ENCODE measurements around the gene PRRG4.
A peak's percentile ranks its signal among the peaks of the same experiment; 100 is the strongest.
"Not testable (repeated sequence)": the region's sequence is repeated elsewhere in the genome, so short reads cannot be mapped to it uniquely, and the experiment has no call there.

PRRG4 gene

DNA sequence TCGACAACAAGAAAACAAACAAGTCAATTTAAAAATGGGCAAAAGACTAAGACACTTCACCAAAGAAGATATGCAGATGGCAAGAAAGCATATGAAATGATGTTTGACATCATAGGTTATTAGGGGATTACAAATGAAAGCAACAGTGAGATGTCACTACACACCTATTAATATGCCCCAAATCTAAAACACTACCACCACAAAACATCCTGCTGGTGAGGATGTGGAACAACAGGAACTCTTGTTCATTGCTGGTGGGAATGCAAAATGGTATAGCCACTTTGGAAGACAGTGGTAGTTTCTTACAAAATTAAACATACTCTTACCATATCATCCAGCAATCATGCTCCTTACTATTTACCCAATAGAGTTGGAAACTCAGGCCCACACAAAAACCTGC is 29.0 kb downstream of the PRRG4 start:
- Histone ChIP-seq H3K27ac (ENCODE audit: low read length) (no peak overlapping the region), H2AFZ (ENCODE audit: low read depth, low read length) (no peak overlapping the region), H3K27me3 (ENCODE audit: insufficient read depth, low read length, poor library complexity) (peaks cover 7% of the 10 kb centered on the region), H3K4me1 (ENCODE audit: insufficient read depth, low read length) (no peaks in the 10 kb centered on the region), H4K20me1 (ENCODE audit: insufficient read depth, low read length) (no peaks in the 10 kb centered on the region), H3K4me2 (ENCODE audit: insufficient read depth, low read length) (no peak overlapping the region), H3K4me3 (ENCODE audit: low read depth in 1 of 2, low read length in 2 of 2) (no peak overlapping the region), H3K36me3 (ENCODE audit: insufficient read depth, low read length) (no peaks in the 10 kb centered on the region), H3K9me3 (ENCODE audit: insufficient read depth, low read length, severe bottlenecking) (no peaks in the 10 kb centered on the region), H3K79me2 (ENCODE audit: insufficient read depth, low read length) (no peaks in the 10 kb centered on the region), H3K9ac (ENCODE audit: low read depth, low read length) (no peak overlapping the region)
- ATAC-seq (ENCODE audit: insufficient read depth, low read depth) (no peak), DNase-seq (no peak)
- no peak for TF ChIP-seq EZH2 (IDR thresholded peaks at IDR 0.05; ENCODE audit: borderline replicate concordance, low read depth, low read length, severe bottlenecking)
- TF ChIP-seq, protein P1, sequence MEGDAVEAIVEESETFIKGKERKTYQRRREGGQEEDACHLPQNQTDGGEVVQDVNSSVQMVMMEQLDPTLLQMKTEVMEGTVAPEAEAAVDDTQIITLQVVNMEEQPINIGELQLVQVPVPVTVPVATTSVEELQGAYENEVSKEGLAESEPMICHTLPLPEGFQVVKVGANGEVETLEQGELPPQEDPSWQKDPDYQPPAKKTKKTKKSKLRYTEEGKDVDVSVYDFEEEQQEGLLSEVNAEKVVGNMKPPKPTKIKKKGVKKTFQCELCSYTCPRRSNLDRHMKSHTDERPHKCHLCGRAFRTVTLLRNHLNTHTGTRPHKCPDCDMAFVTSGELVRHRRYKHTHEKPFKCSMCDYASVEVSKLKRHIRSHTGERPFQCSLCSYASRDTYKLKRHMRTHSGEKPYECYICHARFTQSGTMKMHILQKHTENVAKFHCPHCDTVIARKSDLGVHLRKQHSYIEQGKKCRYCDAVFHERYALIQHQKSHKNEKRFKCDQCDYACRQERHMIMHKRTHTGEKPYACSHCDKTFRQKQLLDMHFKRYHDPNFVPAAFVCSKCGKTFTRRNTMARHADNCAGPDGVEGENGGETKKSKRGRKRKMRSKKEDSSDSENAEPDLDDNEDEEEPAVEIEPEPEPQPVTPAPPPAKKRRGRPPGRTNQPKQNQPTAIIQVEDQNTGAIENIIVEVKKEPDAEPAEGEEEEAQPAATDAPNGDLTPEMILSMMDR (IDR thresholded peaks at IDR 0.05; ENCODE audit: borderline replicate concordance, extremely low read depth, low read length, poor library complexity, severe bottlenecking) = peak; percentile 18

DNA sequence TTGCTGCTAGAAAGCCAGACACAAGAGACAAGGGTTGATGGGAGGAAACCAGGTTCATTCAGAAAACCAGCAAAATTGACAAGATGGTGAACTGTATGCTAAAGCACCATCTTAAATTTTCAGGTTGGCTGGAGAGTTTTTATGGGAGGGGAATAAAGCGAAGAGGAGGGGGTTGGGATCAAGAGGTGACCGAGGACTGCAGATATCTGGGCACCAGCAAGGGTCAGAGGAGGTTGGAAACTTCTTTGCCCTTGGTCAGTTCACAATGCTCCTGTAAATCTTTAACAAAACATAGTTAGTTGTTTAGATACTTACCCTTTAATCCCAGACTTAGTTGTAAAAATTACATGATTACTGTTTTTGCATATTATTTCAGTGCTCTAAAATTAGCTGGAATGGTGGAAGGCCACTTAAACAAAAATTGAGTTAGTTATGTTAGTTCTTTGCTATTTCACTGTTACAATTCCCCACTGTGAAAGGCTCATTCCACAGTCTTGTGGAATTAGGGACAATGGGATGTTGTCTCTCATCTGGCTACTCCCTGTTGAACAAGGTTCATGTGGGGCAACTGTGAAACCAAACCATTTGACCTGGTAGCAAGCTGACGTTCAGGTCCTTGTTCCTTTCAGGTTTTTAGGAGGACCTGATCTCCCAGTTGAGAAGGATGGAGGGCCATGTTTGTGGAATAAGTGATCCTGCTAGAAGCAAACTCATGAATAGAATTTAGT is 32.3 kb downstream of the PRRG4 start:
- no peak overlapping the region for H3K4me3 ChIP-seq (ENCODE audit: low read depth in 1 of 2, low read length in 2 of 2)
- H3K36me3 ChIP-seq (ENCODE audit: insufficient read depth, low read length) = no peaks in the 10 kb centered on the region
- H2AFZ ChIP-seq (ENCODE audit: low read depth, low read length) = no peak overlapping the region
- no peak for ATAC-seq (ENCODE audit: insufficient read depth, low read depth)
- no peaks in the 10 kb centered on the region for H3K79me2 ChIP-seq (ENCODE audit: insufficient read depth, low read length)
- DNase-seq = no peak
- H3K4me1 ChIP-seq (ENCODE audit: insufficient read depth, low read length) = no peaks in the 10 kb centered on the region
- H3K27ac ChIP-seq (ENCODE audit: low read length) = no peak overlapping the region
- H3K9me3 ChIP-seq (ENCODE audit: insufficient read depth, low read length, severe bottlenecking) = no peaks in the 10 kb centered on the region
- H3K27me3 ChIP-seq (ENCODE audit: insufficient read depth, low read length, poor library complexity) = no peaks in the 10 kb centered on the region
- H3K4me2 ChIP-seq (ENCODE audit: insufficient read depth, low read length) = no peak overlapping the region
- no peak for TF ChIP-seq EZH2 (IDR thresholded peaks at IDR 0.05; ENCODE audit: borderline replicate concordance, low read depth, low read length, severe bottlenecking)
- TF ChIP-seq, protein P1 (IDR thresholded peaks at IDR 0.05; ENCODE audit: borderline replicate concordance, extremely low read depth, low read length, poor library complexity, severe bottlenecking) = no peak
- H3K9ac ChIP-seq (ENCODE audit: low read depth, low read length) = no peak overlapping the region
- no peaks in the 10 kb centered on the region for H4K20me1 ChIP-seq (ENCODE audit: insufficient read depth, low read length)

DNA sequence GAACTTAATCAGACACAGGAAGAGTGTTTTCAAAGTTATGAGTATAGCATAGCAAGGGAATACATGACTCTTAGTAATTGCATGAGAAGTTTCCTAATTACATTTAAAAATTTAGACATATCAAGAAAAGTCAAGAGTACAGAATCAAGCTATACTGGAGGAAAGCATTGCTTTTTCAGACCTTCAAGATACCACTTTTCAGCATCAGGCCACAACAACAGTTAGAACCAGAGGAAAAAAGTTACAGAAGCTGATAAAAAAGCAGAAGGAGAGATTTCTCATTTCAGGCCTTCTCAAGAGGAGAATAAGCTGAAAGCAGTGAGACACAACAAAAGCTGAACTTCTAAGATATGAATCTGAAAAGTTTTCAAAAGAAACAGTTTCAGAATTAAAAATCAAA is 34.8 kb downstream of the PRRG4 start:
- Histone ChIP-seq H3K9ac (ENCODE audit: low read depth, low read length) (no peak overlapping the region), H3K4me2 (ENCODE audit: insufficient read depth, low read length) (no peak overlapping the region), H3K36me3 (ENCODE audit: insufficient read depth, low read length) (no peaks in the 10 kb centered on the region), H3K9me3 (ENCODE audit: insufficient read depth, low read length, severe bottlenecking) (no peaks in the 10 kb centered on the region), H3K27ac (ENCODE audit: low read length) (no peak overlapping the region), H3K4me1 (ENCODE audit: insufficient read depth, low read length) (no peaks in the 10 kb centered on the region), H4K20me1 (ENCODE audit: insufficient read depth, low read length) (no peaks in the 10 kb centered on the region), H2AFZ (ENCODE audit: low read depth, low read length) (no peak overlapping the region), H3K79me2 (ENCODE audit: insufficient read depth, low read length) (no peaks in the 10 kb centered on the region), H3K27me3 (ENCODE audit: insufficient read depth, low read length, poor library complexity) (no peaks in the 10 kb centered on the region), H3K4me3 (ENCODE audit: low read depth in 1 of 2, low read length in 2 of 2) (no peak overlapping the region)
- TF ChIP-seq EZH2 (IDR thresholded peaks at IDR 0.05; ENCODE audit: borderline replicate concordance, low read depth, low read length, severe bottlenecking) = no peak
- TF ChIP-seq, protein P1 (IDR thresholded peaks at IDR 0.05; ENCODE audit: borderline replicate concordance, extremely low read depth, low read length, poor library complexity, severe bottlenecking) = no peak
- ATAC-seq (ENCODE audit: insufficient read depth, low read depth) (no peak), DNase-seq (no peak)

DNA sequence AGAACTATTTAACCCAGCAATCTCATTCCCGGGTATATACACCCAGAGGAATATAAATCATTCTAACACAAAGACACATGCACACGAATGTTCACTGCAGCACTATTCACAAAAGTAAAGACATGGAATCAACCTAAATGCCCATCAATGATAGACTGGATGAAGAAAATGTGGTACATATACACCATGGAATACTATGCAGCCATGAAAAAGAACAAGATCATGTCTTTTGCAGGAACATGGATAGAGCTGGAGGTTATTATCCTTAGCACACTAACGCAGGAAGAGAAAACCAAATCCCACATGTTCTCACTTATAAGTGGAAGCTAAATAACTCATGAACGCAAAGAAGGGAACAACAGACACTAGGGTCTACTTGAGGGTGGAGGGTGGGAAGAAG is 39.0 kb downstream of the PRRG4 start:
- H3K27me3 ChIP-seq (ENCODE audit: insufficient read depth, low read length, poor library complexity); H3K27ac ChIP-seq (ENCODE audit: low read length); H3K79me2 ChIP-seq (ENCODE audit: insufficient read depth, low read length); H2AFZ ChIP-seq (ENCODE audit: low read depth, low read length); DNase-seq; H3K9ac ChIP-seq (ENCODE audit: low read depth, low read length); ATAC-seq (ENCODE audit: insufficient read depth, low read depth); H4K20me1 ChIP-seq (ENCODE audit: insufficient read depth, low read length); H3K4me2 ChIP-seq (ENCODE audit: insufficient read depth, low read length); H3K9me3 ChIP-seq (ENCODE audit: insufficient read depth, low read length, severe bottlenecking); H3K4me1 ChIP-seq (ENCODE audit: insufficient read depth, low read length); H3K36me3 ChIP-seq (ENCODE audit: insufficient read depth, low read length); H3K4me3 ChIP-seq (ENCODE audit: low read depth in 1 of 2, low read length in 2 of 2): not testable (repeated sequence)
